PFSK-1 (cell line): Measurements from ENCODE around the gene GALNTL6.

Experiments used
- FOXP2 ChIP-seq: optimal IDR thresholded peaks from 2 replicates; pipeline ENCODE3; 2011; ENCODE audit warnings: borderline replicate concordance, control low read depth, inconsistent platforms; ENCODE audit not compliant: insufficient read depth; ENCODE audit errors: extremely low read length, extremely low read depth
- POLR2AphosphoS5 ChIP-seq: IDR thresholded peaks from 2 replicates; pipeline ENCODE4 v1.6.1; 2012; ENCODE audit warnings: low read depth, mild to moderate bottlenecking, control low read depth, low read length, moderate library complexity
- SIN3A ChIP-seq: IDR thresholded peaks from 2 replicates; pipeline ENCODE4 v1.6.1; 2012; ENCODE audit warnings: mild to moderate bottlenecking, low read length, moderate library complexity, borderline replicate concordance; ENCODE audit not compliant: insufficient read depth
- TAF1 ChIP-seq: IDR thresholded peaks from 2 replicates; pipeline ENCODE4 v1.6.1; 2012; ENCODE audit warnings: low read length, control low read depth, borderline replicate concordance; ENCODE audit not compliant: insufficient read depth
- TF ChIP-seq, protein P1 (sequence below), 2 experiments: IDR thresholded peaks; 2 replicates each; pipeline versions ENCODE4 v1.6.1 to v1.8.0; 2011 to 2012; ENCODE audit warnings: low read depth in 2 of 2, low read length in 2 of 2, control low read depth in 1 of 2, inconsistent platforms in 1 of 2, mild to moderate bottlenecking in 1 of 2, moderate library complexity in 1 of 2; ENCODE audit not compliant: insufficient read depth in 1 of 2

The GALNTL6 gene

DNA sequence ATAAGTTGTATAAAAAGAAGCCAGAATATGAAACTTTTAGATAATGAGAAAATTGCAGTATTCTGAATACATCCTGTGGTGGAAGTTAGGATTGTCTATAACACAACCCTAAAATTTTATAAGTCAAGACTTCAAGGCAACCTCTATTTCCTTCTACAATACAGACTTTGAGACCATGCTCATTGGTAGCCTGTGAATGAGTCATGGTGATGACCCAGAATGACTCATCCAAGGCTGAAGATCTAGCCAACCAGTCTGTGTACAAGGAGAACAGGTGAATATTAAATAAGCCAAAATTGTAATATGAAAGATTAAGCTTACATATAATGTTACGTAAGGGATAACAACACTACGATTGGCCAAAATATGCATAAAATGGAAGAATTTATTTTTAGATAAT, 879.5 kb downstream of the GALNTL6 start:
- no peak for TF ChIP-seq FOXP2
- TF ChIP-seq, protein P1, sequence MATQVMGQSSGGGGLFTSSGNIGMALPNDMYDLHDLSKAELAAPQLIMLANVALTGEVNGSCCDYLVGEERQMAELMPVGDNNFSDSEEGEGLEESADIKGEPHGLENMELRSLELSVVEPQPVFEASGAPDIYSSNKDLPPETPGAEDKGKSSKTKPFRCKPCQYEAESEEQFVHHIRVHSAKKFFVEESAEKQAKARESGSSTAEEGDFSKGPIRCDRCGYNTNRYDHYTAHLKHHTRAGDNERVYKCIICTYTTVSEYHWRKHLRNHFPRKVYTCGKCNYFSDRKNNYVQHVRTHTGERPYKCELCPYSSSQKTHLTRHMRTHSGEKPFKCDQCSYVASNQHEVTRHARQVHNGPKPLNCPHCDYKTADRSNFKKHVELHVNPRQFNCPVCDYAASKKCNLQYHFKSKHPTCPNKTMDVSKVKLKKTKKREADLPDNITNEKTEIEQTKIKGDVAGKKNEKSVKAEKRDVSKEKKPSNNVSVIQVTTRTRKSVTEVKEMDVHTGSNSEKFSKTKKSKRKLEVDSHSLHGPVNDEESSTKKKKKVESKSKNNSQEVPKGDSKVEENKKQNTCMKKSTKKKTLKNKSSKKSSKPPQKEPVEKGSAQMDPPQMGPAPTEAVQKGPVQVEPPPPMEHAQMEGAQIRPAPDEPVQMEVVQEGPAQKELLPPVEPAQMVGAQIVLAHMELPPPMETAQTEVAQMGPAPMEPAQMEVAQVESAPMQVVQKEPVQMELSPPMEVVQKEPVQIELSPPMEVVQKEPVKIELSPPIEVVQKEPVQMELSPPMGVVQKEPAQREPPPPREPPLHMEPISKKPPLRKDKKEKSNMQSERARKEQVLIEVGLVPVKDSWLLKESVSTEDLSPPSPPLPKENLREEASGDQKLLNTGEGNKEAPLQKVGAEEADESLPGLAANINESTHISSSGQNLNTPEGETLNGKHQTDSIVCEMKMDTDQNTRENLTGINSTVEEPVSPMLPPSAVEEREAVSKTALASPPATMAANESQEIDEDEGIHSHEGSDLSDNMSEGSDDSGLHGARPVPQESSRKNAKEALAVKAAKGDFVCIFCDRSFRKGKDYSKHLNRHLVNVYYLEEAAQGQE (IDR thresholded peaks at IDR 0.05; ENCODE audit: insufficient read depth in 1 of 2, low read depth in 2 of 2, low read length in 2 of 2): no peak
- no peak for TF ChIP-seq TAF1
- TF ChIP-seq POLR2AphosphoS5: no peak
- TF ChIP-seq SIN3A: no peak

DNA sequence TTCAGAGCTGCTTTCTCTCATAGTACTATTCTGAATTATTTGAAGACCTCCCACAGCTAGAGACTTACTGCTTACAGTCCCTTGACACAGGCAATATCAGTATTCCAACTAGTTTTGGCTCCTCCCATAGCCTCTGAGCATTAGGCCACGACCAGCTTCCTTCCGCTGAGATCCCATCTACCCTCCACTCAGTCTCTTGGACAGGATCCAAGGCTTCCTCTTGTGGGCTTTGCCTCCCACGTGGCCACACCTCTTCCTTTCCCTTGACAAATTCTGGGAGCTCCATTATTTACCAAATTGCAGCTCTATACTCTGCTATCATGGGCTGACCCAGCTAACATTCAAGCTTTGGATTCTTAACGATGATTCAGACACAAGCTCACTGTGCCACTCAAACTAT, 885.1 kb downstream of the GALNTL6 start:
- TF ChIP-seq POLR2AphosphoS5 (no peak), FOXP2 (no peak), TAF1 (no peak), SIN3A (no peak)
- TF ChIP-seq, protein P1 (IDR thresholded peaks at IDR 0.05; ENCODE audit: insufficient read depth in 1 of 2, low read depth in 2 of 2, low read length in 2 of 2): no peak

DNA sequence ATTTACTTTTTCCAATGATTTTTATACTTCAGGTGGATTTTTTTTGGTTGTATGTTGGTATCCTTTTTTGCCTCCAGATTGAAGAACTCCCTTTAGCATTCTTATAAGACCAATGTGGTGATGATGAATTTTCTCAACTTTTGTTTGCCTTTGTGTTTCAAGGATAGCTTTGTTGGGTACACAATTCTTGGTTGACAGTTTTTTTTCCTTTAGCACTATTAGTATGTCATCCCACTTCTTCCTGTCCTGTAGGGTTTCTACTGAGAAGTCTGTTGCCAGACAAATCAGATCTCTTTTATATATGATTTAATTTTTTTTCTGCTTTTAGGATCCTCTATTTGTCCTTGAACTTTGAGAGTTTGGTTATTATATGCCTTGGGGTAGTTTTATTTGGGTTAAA, 892.4 kb downstream of the GALNTL6 start:
- TF ChIP-seq TAF1: no peak
- TF ChIP-seq FOXP2: no peak
- TF ChIP-seq SIN3A: no peak
- TF ChIP-seq POLR2AphosphoS5: no peak
- TF ChIP-seq, protein P1 (IDR thresholded peaks at IDR 0.05; ENCODE audit: insufficient read depth in 1 of 2, low read depth in 2 of 2, low read length in 2 of 2): no peak

DNA sequence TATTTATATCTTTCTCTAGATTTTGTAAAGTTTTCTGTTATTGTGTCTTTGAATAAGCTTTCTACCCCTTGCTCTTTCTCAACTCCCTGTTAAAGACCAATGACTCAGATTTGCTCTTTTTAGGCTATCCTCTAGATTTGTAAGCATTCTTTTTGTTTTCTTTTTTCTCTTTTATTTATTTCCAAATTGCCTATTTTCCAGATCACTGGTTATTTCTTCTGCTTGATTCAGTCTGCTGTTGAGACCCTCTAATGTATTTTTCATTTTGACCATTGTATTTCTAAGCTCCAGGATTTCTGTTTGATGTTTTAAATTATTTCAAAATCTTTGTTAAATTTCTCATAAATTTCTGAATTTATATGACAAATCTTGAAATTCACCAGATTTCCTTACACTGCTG, 892.8 kb downstream of the GALNTL6 start:
- TF ChIP-seq FOXP2: no peak
- TF ChIP-seq POLR2AphosphoS5: no peak
- no peak for TF ChIP-seq TAF1
- TF ChIP-seq, protein P1 (IDR thresholded peaks at IDR 0.05; ENCODE audit: insufficient read depth in 1 of 2, low read depth in 2 of 2, low read length in 2 of 2): no peak
- TF ChIP-seq SIN3A: no peak

DNA sequence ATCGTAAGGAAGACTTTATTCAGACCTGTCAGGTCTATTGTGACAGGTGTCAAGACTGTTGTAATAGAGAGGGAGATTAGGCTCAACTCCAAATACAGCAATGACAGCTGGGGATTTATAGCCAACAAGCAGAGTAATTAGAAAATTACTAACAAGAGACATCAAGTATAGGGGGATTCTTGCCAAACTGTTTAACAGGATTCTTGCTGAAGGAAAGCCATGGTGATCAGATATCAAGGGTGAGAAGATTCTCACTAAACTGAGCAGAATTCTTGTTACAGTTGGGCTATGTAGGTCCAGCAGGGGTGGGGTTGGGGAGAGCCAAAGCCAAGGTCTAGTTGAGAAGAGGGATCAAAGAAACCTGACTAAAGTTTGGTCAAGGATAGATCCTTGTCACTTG, 894.4 kb downstream of the GALNTL6 start:
- TF ChIP-seq, protein P1 (IDR thresholded peaks at IDR 0.05; ENCODE audit: insufficient read depth in 1 of 2, low read depth in 2 of 2, low read length in 2 of 2): no peak
- TF ChIP-seq POLR2AphosphoS5 (no peak), FOXP2 (no peak), SIN3A (no peak)
